Stimulated activated CD4-positive, alpha-beta T cell treated with anti-CD3 and anti-CD28 coated beads, Interleukin-15, amount 100 ng/mL, for 24 hours (primary cell): ENCODE data around the gene CAVIN1.
"Not testable (repeated sequence)": the region's sequence is repeated elsewhere in the genome, so short reads cannot be mapped to it uniquely, and the experiment has no call there.

Experiments
- DNase-seq: peaks from one replicate; pipeline ENCODE4 v3.0.0-alpha.2; 2020

Gene CAVIN1, protein sequence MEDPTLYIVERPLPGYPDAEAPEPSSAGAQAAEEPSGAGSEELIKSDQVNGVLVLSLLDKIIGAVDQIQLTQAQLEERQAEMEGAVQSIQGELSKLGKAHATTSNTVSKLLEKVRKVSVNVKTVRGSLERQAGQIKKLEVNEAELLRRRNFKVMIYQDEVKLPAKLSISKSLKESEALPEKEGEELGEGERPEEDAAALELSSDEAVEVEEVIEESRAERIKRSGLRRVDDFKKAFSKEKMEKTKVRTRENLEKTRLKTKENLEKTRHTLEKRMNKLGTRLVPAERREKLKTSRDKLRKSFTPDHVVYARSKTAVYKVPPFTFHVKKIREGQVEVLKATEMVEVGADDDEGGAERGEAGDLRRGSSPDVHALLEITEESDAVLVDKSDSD

DNA sequence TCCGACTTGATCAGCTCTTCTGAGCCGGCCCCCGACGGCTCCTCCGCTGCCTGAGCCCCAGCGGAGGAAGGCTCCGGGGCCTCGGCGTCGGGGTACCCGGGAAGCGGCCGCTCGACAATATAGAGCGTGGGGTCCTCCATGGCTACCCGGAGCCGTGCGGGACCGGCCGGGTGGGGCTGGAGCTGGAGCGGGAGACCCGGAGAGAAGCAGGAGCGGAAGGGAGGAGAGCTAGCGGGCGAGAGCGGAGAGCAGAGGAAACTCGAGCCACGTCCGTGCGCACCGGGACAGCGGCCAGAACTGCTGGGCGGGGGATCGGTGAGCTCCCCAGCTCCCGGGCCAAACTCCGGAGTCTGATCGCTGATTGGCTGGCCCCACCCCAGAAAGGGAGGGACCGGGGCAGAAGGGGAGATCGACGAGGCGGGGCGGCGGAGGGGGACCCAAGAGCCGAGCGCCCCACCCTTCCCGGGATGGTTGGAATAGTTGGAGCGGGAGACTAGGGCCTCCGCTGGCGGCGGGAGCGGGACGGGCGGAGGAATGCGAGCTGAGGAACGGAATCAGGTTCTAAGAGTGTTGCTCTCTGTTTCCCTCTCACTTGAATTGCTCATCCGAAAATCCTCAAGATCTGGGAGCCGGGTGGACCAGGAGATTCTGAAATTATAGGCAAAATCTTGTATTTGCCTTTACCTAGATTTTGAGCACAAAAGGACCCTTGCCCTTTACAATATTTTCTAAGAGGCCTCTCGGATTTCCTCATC is at the start of gene CAVIN1:
Gene CAVIN1, minus strand, starts transcription at position 299 of the 755 bp plus-strand sequence. Its CDS starts 159 bp downstream, at position 140.
- peak; percentile 58 for DNase-seq

DNA sequence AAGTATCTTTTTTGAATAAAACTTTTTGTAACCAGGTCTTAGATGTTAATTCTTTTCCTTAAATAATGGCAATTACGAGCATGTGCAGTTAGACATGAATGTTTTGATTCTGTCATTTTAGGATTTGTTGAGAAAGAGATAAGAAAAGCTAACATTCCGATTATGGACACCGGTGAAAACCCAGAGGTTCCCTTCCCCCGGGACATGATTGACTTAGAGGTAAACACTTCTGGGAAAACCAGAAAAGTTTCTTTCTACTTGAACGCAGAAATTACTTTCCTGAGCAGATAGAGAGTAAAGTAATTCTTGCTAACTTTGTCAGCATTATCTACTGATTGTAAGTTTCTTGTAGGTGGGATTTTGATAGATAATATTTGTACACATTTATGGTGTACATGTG is 44.8 kb upstream of the CAVIN1 start:
- no peak for DNase-seq

DNA sequence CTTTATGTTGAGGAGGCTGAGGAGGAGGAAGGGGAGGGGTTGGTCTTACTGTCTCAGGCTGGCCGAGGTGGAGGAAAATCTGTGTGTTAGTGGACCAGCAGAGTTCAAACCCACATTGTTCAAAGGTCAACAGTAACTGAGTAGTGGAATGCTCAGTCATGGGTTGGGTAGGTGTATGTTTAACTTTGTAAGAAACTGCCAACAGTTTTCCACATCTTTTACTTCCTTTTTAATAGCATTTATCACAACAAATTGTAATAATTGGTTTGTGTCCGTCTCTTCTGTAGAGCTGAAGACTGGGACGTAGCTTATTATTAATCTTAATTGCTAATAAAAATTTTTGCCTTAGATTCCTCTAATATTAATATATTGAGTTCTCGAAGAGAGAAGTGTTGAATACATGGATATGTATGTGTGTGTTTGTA is 40.9 kb upstream of the CAVIN1 start:
- DNase-seq = no peak

DNA sequence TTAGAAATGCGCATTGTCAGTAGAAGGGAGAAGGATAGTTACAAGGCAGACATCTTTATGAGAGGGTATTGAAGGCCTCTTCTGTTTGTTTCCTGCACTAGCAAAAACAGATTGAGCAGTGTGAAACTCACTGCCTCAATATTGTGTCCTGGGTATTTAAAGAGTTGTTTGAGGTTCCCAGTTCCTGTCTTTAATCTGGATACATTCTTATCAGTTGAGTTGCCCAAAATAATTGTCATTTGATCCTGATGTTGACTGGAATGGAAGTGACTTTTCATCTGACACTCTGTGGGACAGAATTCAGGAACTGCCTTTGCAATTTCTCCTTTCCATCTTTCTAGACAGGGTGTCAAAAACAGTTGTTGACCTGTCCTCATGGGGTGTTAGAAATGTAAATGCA is 37.3 kb upstream of the CAVIN1 start:
- DNase-seq = no peak

DNA sequence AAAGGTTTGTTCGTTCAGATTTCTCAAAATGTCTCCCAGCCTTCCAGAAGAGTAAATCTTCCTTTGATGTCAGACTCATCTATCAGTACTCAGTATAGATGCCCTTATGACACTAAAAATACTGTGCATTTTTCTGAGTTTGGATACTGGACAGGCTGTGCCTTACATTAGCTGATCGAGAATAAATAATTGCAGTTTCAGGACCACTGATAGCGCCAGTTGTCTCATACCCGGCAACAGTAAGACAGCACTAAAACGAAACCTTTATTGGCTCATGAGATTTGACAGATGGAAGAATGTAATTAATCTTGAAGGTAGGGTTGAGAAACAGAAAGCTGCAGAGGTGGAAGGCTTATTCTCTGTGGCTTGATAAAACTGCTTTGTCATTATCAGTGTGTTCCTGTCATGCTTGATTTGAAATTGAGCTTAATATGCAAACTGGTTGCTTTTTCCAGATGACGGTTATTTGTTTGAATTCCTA is 36.8 kb upstream of the CAVIN1 start:
- DNase-seq = peak; percentile 21

DNA sequence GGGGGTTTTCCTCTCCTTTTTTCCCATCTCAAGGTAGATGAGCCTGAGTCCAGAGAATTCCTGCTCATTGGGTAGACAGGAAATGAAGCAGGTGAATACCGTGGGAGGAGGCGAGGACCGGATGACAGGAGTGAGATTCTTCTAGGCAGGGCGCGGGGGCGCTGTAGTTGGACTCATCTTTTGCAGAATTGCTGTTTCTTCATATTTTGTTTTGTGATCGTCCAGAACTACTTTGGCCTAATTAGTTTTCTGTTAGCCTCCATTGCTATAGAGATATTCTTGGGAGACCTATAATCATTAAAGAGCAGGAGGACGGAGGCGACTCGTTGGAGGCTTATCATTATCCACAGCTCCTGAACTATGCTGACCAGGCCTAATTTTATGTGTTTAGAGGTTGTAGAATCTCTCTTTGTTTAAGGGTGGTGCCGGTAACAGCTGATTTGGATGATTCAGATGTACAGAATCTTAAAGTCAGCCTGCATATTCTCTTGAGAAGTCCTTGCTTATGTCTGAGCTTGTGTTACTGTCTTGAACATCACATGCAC is 36.3 kb upstream of the CAVIN1 start:
- peak; percentile 55 for DNase-seq

DNA sequence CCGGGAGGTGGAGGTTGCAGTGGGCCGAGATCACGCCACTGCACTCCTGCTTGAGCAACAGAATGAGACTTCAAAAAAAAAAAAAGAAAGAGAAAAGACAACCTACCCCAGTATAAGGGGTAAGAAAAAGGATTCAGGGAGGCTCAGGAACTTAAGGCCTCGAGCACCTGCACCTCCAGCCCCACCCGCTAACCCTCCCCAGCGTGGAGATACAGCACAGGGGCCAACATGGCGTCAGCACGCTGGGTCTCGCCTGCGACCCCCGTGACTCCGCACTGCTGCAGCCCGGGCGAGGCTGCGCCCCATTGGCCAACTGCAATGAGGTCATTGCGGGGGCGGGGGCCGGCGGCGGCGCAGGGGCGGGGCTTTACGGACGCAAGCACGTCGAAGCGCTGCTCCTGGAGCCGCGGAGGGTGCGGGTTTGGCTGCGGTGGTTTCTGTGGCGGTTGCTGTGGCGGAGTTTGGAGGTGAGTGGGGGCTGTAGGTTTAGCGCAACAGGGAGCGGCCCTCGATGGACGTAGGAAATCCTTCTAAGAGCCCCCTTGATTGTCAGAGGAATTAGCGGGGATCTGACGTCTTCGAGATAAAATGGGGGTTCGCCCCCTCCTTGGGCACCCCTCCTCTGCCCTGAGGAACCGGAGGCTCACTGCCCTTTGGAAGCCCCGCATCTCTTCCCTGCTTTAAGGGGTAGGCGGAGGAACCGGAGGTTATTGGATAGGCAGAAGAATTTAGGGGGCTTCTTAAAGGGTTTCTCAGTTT is 35.6 kb upstream of the CAVIN1 start, which contains the start of gene ATP6V0A1:
Gene ATP6V0A1, plus strand, starts transcription at position 382 of the 759 bp plus-strand sequence. CDS start 2,017 bp downstream, outside the sequence.
- peak; percentile 95 for DNase-seq

DNA sequence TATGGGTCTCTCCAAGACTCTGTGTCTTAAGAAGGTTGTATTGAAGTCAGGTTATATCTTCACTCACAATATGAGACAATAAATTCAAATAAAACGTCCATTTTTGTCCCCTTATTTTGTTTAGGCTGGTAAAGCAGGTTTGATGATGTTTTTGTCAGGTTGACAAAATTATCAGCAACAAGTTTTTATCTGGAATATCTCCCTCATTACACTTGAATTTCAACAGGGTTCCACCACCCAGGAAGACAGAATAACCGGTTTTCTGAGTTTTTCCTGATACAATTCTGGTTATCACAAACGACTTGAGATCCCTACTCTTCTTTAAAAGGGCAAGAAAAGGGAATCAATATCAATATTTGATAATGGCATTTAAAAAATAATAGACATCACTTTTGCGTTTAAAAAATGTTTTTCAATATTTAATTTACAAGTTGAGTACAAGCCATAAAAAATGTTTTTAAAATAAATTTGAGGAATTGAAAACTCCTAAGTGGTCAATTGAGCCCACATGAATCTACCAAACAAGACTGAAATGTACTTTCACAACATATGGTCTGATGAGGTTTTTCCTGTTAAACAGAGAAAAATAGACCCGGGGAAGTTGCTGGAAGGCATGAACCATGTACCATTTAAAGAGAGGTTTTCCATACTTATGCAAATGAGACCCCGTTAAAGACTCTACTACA is 34.2 kb upstream of the CAVIN1 start:
- no peak for DNase-seq

DNA sequence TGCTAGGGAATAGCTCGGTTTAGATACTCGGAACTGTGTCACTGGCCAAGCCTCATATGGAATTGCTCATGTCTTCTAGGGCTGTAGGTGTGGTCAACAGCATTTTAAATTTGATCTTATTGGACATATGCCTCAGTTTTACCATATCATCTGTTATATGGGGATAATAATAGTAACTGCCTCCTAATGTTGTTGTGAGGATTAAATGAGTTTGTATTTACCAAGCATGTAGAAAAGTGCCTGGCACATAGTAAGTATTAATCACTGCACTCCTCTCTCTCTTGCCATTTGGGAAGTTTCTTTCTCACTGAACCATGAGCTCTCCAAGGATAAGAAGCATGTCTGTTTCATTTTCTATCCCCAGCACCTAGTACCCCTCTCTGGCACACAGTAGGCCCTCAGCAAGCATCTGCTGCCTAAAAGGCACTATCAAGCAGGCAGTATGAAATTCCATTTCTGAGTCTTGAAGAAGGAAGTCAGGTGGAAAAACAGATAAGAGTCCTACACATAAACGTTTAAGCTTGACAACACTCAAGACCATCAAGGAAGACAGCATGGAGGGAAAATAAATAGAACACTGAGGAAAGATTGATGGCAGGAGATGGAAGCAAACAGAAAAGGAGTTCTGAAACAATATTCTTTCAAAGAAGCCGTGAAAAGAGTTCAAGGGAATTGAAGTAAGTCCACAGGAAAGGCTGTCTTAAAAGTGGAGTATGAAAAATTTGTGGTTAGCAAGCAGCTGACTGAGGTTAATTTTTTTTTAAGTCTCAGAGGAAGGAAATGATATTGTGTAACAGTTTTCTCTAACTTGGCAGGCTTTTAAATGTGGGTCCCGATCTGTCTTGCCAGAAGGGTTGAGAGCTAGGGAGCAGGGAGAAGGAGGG is 33.4 kb upstream of the CAVIN1 start:
- no peak for DNase-seq

DNA sequence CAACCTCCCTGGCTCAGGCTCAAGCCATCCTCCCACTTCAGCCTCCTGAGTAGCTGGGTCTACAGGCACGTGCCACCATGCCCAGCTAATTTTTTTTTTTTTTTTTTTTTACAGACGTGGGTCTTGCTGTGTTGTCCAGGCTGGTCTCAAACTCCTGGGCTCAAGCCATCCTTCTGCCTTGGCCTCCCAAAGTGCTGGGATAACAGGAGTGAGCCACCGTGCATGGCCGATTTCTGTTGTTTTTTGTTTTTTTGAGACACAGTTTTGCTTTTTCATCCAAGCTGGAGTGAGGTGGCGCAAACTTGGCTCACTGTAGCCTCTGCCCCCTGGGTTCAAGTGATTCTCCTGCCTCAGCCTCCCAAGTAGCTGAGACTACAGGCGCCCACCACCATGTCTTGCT is 31.9 kb upstream of the CAVIN1 start:
- not testable (repeated sequence) for DNase-seq

DNA sequence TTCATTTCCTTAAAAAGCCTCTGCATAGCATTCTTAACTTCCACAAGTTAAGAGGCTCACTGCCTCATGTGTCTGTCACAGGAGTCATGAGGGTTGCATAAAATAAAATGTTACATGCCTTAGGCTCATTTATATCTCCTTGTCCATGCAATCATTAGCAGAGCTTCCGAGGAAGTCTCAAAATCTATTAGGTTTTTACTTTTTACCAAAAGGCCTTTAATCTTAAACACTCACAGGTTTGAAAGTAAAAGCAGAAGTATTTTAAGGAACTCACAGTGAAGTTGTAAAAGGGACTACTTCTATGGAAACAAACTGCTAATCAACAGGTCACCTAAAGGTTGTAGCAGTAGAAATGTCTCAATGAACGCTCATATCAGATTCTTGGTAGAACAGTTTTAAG is 30.4 kb upstream of the CAVIN1 start:
- DNase-seq = no peak

DNA sequence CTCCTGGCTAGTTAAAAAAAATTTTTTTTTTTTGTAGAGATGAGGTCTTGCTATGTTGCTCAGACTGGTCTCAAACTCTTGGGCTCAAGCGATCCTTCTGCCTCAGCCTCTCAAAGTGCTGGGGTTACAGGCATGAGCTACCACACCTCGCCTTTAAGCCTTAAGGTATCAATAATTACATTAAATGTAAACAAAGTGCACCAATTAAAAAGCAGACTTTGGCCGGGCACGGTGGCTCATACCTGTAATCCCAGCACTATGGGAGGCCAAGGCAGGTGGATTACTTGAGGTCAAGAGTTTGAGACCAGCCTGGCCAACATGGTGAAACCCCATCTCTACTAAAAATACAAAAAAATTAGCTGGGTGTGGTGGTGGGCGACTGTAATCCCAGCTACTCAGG is 28.2 kb upstream of the CAVIN1 start:
- DNase-seq = not testable (repeated sequence)

DNA sequence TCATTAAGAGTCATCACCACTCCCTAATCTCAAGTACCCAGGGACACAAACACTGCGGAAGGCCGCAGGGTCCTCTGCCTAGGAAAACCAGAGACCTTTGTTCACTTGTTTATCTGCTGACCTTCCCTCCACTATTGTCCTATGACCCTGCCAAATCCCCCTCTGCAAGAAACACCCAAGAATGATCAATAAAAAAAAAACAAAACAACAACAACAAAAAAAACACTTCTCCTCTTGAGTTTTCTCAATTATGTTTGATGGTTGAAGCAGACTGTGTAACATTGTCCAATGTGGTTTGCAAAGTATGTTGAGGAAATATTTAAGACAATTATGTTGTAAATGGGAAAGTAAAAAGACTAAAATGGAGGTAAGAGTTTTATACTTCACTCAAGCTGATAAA is 26.8 kb upstream of the CAVIN1 start:
- not testable (repeated sequence) for DNase-seq

DNA sequence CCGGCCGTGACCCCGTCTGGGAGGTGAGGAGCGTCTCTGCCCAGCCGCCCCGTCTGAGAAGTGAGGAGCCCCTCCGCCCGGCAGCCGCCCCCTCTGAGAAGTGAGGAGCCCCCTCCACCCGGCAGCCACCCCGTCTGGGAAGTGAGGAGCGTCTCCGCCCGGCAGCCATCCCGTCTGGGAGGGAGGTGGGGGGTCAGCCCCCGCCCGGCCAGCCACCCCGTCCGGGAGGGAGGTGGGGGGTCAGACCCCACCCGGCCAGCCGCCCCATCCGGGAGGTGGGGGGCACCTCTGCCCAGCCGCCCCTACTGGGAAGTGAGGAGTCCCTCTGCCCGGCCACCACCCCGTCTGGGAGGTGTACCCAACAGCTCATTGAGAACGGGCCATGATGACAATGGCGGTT is 26.1 kb upstream of the CAVIN1 start:
- DNase-seq = not testable (repeated sequence)

DNA sequence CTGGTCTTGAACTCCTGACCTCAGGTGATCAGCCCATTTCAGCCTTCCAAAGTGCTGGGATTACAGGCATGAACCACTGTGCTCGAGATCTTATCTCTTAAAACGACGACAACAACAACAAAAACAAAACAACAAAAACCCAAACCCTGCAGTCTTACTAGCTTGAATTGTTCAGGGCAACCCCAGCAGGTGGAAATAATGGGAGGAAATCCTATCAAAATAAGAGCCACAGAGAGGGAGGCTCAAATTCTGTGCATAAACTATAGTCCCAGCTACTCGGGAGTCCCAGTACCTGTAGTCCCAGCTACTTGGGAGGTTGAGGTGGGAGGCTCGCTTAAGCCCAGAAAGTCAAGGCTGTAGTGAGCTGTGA is 19.1 kb upstream of the CAVIN1 start:
- no peak for DNase-seq

DNA sequence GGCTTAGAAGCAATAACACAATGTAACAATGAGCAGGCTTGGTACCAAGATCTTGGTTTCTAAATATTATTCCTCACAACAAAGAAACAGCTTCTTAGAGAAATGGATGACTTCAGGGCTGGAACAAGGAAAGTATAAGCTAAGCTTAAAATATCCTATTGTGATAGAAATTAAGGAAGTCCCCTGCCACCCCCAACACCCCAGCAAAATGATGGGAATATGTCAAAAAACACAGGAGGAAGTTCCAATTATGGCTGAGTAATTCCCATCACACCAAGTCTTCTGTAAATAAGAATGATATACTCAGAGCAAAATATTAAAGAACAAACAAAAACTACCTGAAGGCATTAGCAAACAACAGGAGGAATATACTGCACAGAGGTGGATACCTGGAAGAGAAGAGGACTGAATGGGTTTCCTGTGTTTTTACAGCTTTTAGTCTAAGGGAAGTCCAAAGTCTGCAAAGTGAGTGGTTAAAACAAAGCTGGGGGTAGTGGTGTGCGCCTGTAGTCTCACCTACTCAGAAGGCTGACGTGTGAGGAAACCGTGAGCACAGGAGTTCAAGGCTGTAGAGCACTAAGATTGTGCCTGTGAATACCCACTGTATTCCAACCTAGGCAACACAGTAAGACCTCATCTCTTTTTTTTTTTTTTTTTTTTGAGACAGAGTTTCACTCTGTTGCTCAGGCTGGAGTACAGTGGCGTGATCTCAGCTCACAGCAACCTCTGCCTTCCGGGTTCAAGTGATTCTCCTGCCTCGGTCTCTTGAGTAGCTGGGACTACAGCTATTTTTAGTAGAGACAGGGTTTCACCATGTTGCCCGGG is 18.5 kb upstream of the CAVIN1 start:
- no peak for DNase-seq

DNA sequence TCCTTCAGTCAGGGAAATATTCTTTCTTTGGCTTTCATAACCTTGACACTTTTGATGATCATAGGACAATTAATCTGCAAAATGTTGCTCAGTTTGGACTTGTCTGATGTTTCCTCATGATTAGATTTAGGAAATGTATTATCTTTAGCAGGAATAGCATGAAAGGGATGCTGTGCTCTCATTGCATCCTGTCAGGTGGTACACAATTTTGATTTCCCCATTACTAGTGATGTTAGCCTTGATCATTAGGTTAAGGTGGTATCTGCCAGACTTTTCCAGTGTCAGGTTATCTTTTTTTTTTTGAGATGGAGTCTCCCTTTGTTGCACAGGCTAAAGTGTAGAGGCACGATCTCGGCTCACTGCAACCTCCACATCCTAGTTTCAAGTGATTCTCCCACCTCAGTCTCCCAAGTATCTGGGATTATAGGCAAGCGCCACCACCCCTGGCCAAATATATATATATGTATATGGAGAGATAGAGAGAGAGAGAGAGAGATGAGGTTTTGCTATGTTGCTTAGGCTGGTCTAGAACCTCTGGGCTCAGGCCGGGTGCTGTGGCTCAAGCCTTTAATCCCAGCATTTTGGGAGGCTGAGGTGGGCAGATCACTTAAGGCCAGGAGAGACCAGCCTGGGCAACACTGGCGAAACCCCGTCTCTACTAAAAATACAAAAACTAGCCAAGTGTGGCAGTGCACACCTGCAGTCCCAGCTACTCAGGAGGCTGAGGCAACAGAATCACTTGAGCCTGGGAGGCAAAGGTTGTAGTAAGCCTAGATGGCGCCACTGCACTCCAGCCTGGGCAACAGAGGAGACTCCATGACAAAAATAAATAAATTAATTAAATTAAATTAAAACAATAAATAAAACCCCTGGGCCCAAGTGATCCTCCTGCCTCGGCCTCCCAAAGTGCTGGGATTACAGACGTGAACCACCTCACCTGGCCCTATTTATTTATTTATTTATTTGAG is 15.8 kb upstream of the CAVIN1 start:
- DNase-seq = peak; percentile 60

DNA sequence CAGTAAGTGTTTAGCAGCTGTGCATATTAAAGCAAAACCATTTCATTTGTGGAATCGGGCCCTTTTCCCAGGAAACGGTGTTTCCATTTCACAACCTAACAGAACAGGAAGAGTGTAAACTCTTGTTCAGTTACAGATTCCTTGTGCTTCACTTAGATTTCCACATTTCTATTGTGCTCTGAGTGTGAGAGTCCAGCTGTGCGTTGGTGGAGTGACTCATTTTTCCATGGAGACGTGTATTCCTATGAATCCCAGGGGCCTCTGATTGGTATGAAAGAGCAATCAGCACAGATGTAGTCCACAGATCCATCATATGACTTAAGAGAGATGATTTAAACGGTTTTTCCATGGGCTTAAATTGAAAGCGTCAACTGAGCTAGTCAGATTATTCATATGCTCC is 13.3 kb upstream of the CAVIN1 start:
- no peak for DNase-seq

DNA sequence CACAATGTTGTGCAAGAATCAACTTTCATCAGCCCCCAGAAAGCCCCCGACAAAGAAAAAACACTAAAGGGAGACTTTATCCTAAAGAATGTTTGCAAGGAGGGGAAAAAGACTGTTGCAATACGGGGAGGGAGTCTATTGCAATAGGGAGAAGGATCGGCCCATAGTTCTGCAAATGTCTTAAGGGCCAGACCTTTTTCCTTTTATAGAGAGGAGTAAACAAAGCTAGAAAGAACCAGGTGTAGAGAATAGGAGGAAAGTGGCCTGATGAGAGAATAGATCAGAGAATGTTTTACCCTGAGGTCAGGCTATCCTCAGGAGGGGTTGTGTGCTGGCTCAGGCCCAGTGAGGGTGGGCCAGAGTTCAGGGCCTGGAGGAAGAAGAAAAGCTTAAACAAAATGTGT is 8.7 kb upstream of the CAVIN1 start:
- DNase-seq = no peak
